GM12878 (cell line): ENCODE data around the gene QSOX2.

ENCODE experiments used
- JUND ChIP-seq: IDR thresholded peaks from 2 replicates; pipeline ENCODE4 v1.6.1; 2012; ENCODE audit warnings: low read depth, mild to moderate bottlenecking, low read length, improper control_type of control experiment, moderate library complexity
- RCOR1 ChIP-seq: conservative IDR thresholded peaks from 2 replicates; pipeline ENCODE4 v1.6.1; 2012; ENCODE audit warnings: low read depth, low read length, improper control_type of control experiment
- SUZ12 ChIP-seq: fragments of 200-600 bp; sonication (generic); IDR thresholded peaks from one replicate; pipeline ENCODE4 v1.6.1; 2018; ENCODE audit warnings: antibody characterized with exemption, mild to moderate bottlenecking; ENCODE audit not compliant: unreplicated experiment

- no peak for TF ChIP-seq RCOR1
- no peak for TF ChIP-seq JUND
- TF ChIP-seq SUZ12 = no peak
These were observed at the start of gene QSOX2 for GRCh38 chr9:136245219-136246150.
